ENCODE data around the gene RET.
"Not testable (repeated sequence)": the region's sequence is repeated elsewhere in the genome, so short reads cannot be mapped to it uniquely, and the experiment has no call there.

RET gene

GRCh38 chr10:43136432-43136831 lies 59.6 kb downstream of the RET start:
- no peak for DNase-seq (ENCODE audit: low read depth)

- DNase-seq (ENCODE audit: low read depth): no peak
These were observed 60.3 kb downstream of the RET start for GRCh38 chr10:43136995-43137716.

DNA sequence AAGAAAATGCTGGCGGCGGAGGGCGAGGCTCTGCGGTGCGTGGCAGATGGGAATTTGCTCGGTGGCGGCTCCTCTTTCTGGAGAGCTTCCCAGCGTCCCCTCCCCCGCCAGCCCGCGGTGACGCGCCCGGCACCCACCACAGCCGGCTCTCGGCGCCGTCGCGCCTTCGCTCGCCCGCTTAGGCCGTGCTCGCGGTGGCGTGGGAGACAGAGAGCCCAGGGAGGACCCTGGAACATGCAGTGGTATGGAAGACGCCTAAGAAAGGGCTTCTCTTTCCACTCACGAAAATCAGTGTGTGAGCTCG lies 60.8 kb downstream of the RET start:
- peak; percentile 8 for DNase-seq (ENCODE audit: low read depth)

- DNase-seq (ENCODE audit: low read depth): peak; percentile 75
These were observed 61.3 kb downstream of the RET start, which contains the start of gene CSGALNACT2 for GRCh38 chr10:43138021-43138756. Gene CSGALNACT2 (plus strand): TSS chr10:43138445. CDS start chr10:43155150, 16,705 bp downstream.

- DNase-seq (ENCODE audit: low read depth): peak; percentile 37
These were observed 61.9 kb downstream of the RET start for GRCh38 chr10:43138757-43139241.

DNA sequence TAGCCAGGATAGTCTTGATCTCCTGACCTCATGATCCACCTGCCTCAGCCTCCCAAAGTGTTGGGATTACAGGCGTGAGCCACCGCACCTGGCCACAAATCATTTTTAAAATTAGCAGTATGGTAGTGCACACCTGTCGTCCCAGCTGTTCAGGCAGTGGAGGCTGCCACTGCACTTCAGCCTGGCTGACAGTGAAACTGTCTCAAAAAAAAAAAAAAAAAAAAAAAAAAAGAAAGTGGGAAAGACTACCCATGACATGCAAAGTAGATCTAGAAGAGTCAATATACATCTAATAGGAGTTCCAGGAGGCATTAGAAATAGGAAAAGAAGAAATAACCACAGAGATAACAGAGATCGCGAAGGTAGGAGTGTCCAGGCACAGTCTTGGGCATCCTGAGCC lies 64.6 kb downstream of the RET start:
- DNase-seq (ENCODE audit: low read depth): no peak

DNA sequence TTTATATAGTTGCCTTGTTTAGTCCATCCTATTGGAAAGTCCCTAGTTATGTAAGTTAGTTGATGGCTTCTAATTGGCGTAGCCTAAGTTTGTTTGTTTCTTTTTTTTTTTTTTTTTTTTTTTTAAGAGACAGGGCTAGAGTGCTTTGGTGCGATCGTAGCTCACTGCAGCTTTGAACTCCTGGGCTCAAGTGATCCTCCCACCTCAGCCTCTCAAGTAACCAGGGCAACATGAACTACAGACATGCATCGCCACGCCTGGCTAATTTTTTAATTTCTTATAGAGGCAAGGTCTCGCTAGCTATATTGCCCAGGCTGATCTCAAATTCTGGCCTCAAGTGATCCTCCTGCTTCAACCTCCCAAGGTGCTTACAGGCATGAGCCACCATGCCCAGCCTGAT lies 68.4 kb downstream of the RET start:
- DNase-seq (ENCODE audit: low read depth): no peak

DNA sequence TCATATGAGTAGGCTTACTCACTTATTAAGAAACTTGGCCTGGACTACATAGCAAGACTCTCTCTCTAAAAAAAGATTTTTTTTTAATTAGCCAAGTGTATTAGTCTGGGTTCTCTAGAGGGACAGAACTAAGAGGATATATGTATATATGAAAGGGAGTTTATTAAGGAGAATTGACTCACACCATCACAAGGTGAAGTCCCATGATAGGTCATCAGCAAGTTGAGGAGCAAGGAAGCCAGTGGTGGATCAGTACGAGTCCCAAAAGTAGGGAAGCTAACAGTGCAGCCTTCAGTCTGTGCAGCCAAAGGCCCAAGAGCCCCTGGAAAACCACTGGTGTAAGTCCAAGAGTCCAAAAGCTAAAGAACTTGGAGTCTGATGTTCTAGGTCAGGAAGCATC lies 69.1 kb downstream of the RET start:
- not testable (repeated sequence) for DNase-seq (ENCODE audit: low read depth)

- DNase-seq (ENCODE audit: low read depth): no peak
These were observed 74.5 kb downstream of the RET start for GRCh38 chr10:43151371-43151770.

DNA sequence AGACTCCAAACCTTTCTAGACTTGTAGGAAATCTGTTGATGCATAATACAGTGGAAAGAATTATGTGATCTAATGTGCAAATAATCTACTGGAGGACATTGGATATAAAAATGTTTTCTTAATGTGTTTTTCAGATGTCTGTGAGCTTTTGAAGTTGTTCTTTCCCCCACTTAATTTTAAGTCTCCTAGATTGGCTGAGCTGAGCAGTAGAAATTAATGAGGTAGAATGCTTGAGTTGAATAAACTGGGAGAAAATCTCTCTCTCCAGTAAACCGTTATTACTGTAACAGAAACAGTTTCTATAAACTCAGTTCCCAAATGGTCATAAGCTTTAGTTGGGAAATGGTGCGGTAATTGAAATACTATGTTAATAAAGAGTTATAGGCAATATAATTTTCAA lies 77.0 kb downstream of the RET start:
- DNase-seq (ENCODE audit: low read depth): no peak

- no peak for DNase-seq (ENCODE audit: low read depth)
These were observed 78.4 kb downstream of the RET start for GRCh38 chr10:43155221-43155620.

DNA sequence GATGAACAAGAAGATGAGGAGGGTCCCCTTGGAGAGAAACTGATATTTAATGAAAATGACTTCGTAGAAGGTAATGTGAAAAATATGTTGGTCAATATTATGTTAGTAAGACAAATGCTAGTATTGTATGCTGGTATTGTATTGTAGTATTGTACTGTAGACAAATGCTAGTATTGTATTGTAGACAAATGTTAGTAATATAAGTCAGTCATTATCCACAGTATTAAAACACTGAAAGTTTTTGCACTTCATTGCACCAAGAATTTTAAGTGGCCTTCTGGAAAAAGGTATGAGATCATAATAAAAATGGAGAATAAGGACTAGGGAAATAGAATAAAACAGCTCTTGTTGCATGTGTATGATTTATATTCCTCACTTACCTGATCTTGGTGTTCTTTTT lies 78.9 kb downstream of the RET start:
- no peak for DNase-seq (ENCODE audit: low read depth)

DNA sequence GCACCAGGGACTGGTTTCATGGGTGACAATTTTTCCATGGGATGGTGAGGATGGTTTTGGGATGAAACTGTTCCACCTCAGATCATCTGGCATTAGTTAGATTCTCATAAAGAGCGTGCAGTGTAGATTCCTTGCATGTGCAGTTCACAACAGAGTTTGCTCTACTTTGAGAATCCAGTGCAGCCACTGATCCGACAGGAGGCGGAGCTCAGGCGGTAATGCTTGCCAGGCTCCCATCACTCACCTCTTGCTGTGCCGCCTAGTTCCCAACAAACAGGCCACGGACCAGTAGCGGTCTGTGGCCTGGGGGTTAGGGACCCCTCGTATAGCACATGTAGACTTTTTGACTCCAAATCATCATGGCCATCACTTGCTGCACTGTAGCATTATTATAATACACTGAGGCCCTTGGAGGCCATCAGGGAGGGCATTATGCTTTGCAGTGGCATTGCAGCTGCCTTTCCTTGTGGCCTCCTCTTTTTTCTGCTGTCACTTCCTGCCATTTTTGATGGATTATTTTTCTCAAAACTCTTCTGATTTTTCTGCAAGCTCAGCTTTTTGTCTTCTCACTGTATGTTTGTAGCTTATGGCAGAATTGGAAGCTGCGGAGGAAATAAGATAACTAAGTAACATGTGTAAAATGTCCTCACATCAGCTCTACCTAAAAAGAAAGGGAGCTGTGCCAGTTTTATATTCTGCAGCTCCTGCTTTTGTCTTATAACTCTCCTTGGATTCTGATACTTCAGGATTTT lies 79.9 kb downstream of the RET start:
- DNase-seq (ENCODE audit: low read depth): no peak

- DNase-seq (ENCODE audit: low read depth): no peak
These were observed 81.8 kb downstream of the RET start for GRCh38 chr10:43158636-43159035.

DNA sequence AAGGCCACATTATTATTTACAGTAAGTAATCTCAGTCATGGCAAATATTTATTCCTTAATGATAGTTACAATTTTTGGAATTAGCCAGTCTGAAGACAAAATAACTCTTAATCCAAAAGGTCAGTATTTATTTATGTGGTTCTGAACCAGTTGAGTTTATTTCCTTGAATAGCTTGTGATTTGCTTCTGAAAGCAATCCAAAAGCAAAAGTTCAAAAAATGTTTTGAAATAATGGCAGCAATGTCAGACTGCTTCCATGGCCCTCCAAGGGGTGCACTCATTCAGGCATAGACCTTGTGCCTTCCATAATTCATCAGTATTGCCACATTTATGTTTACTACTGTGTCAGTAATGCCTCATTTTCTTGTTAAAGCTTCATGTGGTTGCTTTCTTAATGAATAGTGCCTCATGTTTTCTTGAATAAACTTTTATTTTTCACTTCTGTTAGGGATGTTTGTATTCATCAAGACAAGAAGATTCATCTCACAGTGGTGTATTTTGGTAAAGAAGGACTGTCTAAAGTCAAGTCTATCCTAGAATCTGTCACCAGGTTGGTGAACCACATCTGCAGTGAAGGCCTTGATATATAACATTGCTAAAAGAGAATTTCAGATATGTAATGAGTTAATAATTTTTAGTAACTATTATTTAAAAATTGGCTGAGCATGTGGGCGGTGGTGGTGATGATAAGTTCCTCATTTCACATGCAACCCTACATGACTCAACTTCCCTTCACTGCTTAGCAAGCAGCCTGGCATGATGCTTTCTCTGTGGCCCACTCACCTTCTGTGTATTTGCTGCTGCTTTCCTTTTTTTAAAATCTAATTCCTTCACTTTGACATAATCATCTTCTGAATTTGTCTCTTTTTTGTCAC lies 83.4 kb downstream of the RET start:
- DNase-seq (ENCODE audit: low read depth): no peak

DNA sequence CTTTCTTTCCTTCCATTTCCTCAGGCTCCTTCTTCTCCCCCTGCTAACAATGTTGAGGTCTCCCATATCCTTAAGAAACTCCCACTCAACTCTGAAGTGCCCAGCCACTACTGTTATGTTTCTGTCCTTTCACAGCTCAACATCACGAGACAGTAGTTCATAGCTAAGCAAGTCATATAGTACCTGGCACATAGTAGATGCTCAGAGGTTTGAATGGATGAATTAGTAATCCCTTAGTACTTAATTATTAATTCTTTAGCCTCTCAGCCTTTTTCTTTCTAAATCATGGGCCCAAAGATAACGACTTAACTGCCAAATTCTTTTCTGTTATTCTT lies 84.0 kb downstream of the RET start:
- DNase-seq (ENCODE audit: low read depth): no peak

DNA sequence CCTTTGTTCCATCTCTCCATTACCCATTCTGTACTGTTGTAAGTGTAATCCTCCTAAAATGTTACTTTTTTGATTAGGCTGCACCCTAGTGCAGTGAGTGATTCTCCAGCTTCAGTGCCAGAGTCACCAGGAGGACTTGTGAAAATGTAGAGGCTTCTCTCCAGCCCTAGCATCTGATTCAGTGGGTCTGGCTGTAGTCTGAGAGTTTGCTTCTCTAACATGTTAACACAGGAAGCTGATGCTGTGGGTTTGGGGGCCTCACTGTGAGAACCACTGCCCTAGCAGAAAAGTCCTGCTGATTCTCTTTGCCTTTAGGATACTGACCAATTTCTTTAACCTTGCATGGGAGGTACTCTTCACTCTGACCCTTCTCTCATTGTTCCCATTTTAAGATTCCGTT lies 85.7 kb downstream of the RET start:
- no peak for DNase-seq (ENCODE audit: low read depth)

DNA sequence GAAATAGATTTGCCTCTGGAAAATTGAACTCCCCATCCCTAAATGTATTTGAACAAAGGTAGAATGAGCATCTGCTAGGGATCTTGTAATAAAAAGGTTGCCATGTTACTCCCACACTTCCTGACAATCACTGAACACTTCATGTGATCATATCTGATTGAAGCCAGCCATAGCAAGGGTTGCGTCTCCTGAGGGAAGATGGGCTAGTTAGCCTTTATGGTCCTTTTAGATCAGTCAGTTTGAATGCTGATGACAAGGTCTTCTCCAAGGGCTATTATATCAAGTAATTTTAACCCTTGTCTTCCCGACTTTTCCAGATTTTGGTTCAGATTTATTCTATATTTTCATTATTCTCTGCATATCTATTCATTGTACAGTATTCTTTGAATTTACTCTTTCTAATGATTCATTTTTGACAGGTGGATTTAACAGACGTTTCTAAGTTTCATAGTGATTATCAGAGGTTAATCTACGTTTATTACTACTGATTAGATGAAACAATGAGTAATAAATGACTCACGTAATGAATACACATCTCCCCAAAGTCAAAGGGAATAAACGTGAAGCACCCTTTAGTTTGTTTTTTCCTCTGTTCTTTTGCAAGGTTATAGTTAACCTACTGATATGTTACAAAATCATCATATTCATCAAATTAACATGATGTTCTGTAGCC lies 89.5 kb downstream of the RET start:
- DNase-seq (ENCODE audit: low read depth): no peak

- DNase-seq (ENCODE audit: low read depth): no peak
These were observed 90.1 kb downstream of the RET start for GRCh38 chr10:43166880-43167497.

- DNase-seq (ENCODE audit: low read depth): no peak
These were observed 90.6 kb downstream of the RET start for GRCh38 chr10:43167498-43167889.

DNA sequence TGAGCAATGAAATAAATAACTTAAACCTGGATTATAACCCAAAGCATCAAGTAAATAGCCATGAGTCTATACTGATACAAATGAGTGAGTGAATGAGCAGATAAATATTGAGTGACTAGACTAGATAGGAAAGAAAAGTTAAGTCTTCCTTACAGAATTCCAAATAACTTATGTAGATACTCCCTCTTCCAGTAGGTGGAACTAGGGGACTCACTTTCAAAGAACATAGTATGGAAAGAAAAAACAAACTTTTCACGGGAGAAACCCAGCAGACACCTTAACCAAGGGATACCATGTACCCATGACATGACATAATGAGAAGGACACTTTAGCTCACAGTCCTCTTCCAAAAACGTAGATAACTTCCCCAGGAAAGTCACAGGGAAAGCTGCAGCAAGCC lies 93.6 kb downstream of the RET start:
- DNase-seq (ENCODE audit: low read depth): no peak
